Measurements from ENCODE around the gene STAMBP.
A peak's percentile ranks its signal among the peaks of the same experiment; 100 is the strongest.

The STAMBP gene

GRCh38 chr2:73821227-73821626 is 7.5 kb upstream of the STAMBP start:
- DNase-seq (ENCODE audit: low spot score) = peak; percentile 68
- no peak for TF ChIP-seq CTCF (IDR thresholded peaks at IDR 0.05; ENCODE audit: extremely low read depth, missing control alignments)

- no peak for DNase-seq (ENCODE audit: low spot score)
- TF ChIP-seq CTCF (IDR thresholded peaks at IDR 0.05; ENCODE audit: extremely low read depth, missing control alignments) = no peak
Observed at GRCh38 chr2:73821669-73822068, 7.1 kb upstream of the STAMBP start.

- TF ChIP-seq CTCF (IDR thresholded peaks at IDR 0.05; ENCODE audit: extremely low read depth, missing control alignments) = no peak
- no peak for DNase-seq (ENCODE audit: low spot score)
Observed at GRCh38 chr2:73822276-73822675, 6.5 kb upstream of the STAMBP start.

- no peak for TF ChIP-seq CTCF (IDR thresholded peaks at IDR 0.05; ENCODE audit: extremely low read depth, missing control alignments)
- no peak for DNase-seq (ENCODE audit: low spot score)
Observed at GRCh38 chr2:73822991-73823390, 5.8 kb upstream of the STAMBP start.

- no peak for DNase-seq (ENCODE audit: low spot score)
- no peak for TF ChIP-seq CTCF (IDR thresholded peaks at IDR 0.05; ENCODE audit: extremely low read depth, missing control alignments)
Observed at GRCh38 chr2:73823416-73823815, 5.3 kb upstream of the STAMBP start.

GRCh38 chr2:73823916-73824523 is 4.7 kb upstream of the STAMBP start:
- peak; percentile 43 for TF ChIP-seq CTCF (IDR thresholded peaks at IDR 0.05; ENCODE audit: extremely low read depth, missing control alignments)
- DNase-seq (ENCODE audit: low spot score) = peak; percentile 68

GRCh38 chr2:73825408-73825807 is 3.4 kb upstream of the STAMBP start:
- no peak for DNase-seq (ENCODE audit: low spot score)

More at GRCh38 chr2:73825408-73825807, 3.4 kb upstream of the STAMBP start:
- no peak for TF ChIP-seq CTCF (IDR thresholded peaks at IDR 0.05; ENCODE audit: extremely low read depth, missing control alignments)

All from GM20000 (cell line).